ENCODE data around the gene GPC5.

- no peak for TF ChIP-seq TARDBP (IDR thresholded peaks at IDR 0.05)
- no peak for TF ChIP-seq FOXA1 (IDR thresholded peaks at IDR 0.05)
- TF ChIP-seq SP1 (IDR thresholded peaks at IDR 0.05) = no peak
- no peak for TF ChIP-seq ARNT (IDR thresholded peaks at IDR 0.05)
These were observed 312.3 kb downstream of the GPC5 start for GRCh38 chr13:91710733-91711132.

Data from HEK293T (cell line).